Omental fat pad (tissue), 4 donors: Measurements from ENCODE around the gene NFX1. TPM values are rescaled to one million over a fixed set of nuclear protein-coding genes. Genes with fewer than 3 reads are reported as not detected.
"Not testable (repeated sequence)": the region's sequence is repeated elsewhere in the genome, so short reads cannot be mapped to it uniquely, and the experiment has no call there.

Source experiments
- ATAC-seq: fragments of 150-250 bp; one replicate; pipeline ENCODE4 v1.9.1; 2016; ENCODE audit warnings: mild to moderate bottlenecking, moderate library complexity; ENCODE audit not compliant: low FRiP score
- DNase-seq: peaks from one replicate; pipeline ENCODE4 v3.0.0-alpha.2; 2019; ENCODE audit warnings: low spot score
- CTCF ChIP-seq, 3 donors: fragments of 450-650 bp; IDR thresholded peaks; one replicate each; pipeline ENCODE4 v1.5.1; 2016 to 2017; ENCODE audit warnings: antibody characterized with exemption in 3 of 3, mild to moderate bottlenecking in 3 of 3, moderate library complexity in 2 of 3
- total RNA-seq, 4 donors: library from RNA; depleted of rRNA; stranded (reverse); fragments of >200 nt; gene quantifications; one replicate each; pipeline ENCODE4 v1.1.0, GENCODE V29; 2016

NFX1 gene
- total RNA-seq, 4 donors from 2014 or later: 31.4 to 37.4 (median 34.9) TPM

- DNase-seq (no peak), ATAC-seq (no peak)
- no peak for TF ChIP-seq CTCF (IDR thresholded peaks at IDR 0.05)
Measured at GRCh38 chr9:33378121-33378795, 87.9 kb downstream of the NFX1 start.

GRCh38 chr9:33379666-33380389, 89.5 kb downstream of the NFX1 start:
- no peak for ATAC-seq
- no peak for TF ChIP-seq CTCF (IDR thresholded peaks at IDR 0.05)
- no peak for DNase-seq

GRCh38 chr9:33380390-33381094, 90.2 kb downstream of the NFX1 start:
- no peak for ATAC-seq
- no peak for TF ChIP-seq CTCF (IDR thresholded peaks at IDR 0.05)
- no peak for DNase-seq

- TF ChIP-seq CTCF (IDR thresholded peaks at IDR 0.05): no peak
- DNase-seq (no peak), ATAC-seq (no peak)
Measured at GRCh38 chr9:33381231-33381791, 91.0 kb downstream of the NFX1 start.

GRCh38 chr9:33382397-33382796, 92.1 kb downstream of the NFX1 start:
- not testable (repeated sequence) for ATAC-seq, DNase-seq

GRCh38 chr9:33383396-33383795, 93.1 kb downstream of the NFX1 start:
- not testable (repeated sequence) for ATAC-seq, DNase-seq

GRCh38 chr9:33385536-33385935, 95.2 kb downstream of the NFX1 start:
- not testable (repeated sequence) for ATAC-seq, DNase-seq

GRCh38 chr9:33385979-33386640, 95.8 kb downstream of the NFX1 start:
- DNase-seq, ATAC-seq: not testable (repeated sequence)

- DNase-seq, ATAC-seq: not testable (repeated sequence)
Measured at GRCh38 chr9:33386641-33386996, 96.3 kb downstream of the NFX1 start.

GRCh38 chr9:33386998-33387397, 96.7 kb downstream of the NFX1 start:
- not testable (repeated sequence) for DNase-seq, ATAC-seq
